SH-SY5Y (cell line): ENCODE results near the gene POLD1.

ENCODE experiments used
- GATA2 ChIP-seq: IDR thresholded peaks from 2 replicates; pipeline ENCODE4 v1.6.1; 2011; ENCODE audit warnings: mild to moderate bottlenecking, low read depth, low read length
- GATA3 ChIP-seq: IDR thresholded peaks from 2 replicates; pipeline ENCODE4 v1.6.1; 2011; ENCODE audit warnings: low read depth, mild to moderate bottlenecking, low read length, moderate library complexity

- TF ChIP-seq GATA2 (no peak), GATA3 (no peak)
Measured at GRCh38 chr19:50465986-50466705, 82.0 kb downstream of the POLD1 start.
